Measurements from ENCODE around the gene EFTUD2. TPM values are rescaled to one million over a fixed set of nuclear protein-coding genes. Genes with fewer than 3 reads are reported as not detected.
"Not testable (repeated sequence)": the region's sequence is repeated elsewhere in the genome, so short reads cannot be mapped to it uniquely, and the experiment has no call there.

Gene EFTUD2
- total RNA-seq, 1 donor from 2014 or later = 66.9 TPM

DNA sequence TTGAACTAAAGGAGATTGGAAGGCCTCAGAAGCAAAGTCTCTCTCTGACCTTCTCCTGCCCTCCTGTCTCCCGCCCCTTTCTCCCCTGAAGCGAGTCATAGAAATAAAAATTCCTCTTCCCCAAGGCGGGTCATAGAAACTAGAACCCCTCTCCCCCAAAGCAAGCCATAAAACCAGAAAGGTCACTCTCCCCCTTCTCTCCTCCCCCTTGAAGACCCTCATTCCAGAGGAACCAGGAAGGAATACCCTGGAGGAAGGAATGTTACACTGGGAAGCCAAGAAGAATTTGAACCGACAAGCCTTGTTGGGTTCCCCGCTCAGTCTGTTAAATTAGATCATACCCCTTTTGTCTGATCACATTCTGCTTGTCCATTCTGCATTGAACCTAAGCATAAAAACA is 66.4 kb downstream of the EFTUD2 start:
- DNase-seq = no peak
- intact Hi-C loops (cut with DNase I) = loop anchor here (5.0 kb wide), 1 partner anchor 56 kb away; no protein-coding TSS in a partner anchor
- ATAC-seq (ENCODE audit: poor library complexity) = no peak

DNA sequence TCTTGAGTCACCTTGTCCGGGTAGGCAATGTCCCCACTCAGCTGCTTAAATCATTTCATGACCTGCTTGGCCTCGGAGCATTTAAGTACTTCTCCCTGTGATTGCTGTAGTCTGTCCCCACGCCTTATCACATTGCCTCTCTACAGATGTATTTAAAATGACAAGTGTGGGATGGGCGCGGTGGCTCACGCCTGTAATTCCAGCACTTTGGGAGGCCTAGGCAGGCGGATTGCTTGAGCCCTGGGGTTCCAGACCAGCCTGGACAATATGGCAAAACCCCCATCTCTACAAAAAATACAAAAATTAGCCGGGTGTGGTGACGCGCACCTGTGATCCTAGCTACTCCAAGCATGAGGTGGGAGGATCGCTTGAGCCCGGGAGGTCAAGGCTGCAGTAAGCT is 67.9 kb downstream of the EFTUD2 start:
- intact Hi-C loops (cut with DNase I) = loop anchor here (5.0 kb wide), 1 partner anchor 54 kb away; no protein-coding TSS in a partner anchor

GRCh38 chr17:44830359-44831288 is 68.6 kb downstream of the EFTUD2 start:
- DNase-seq (no peak), ATAC-seq (ENCODE audit: poor library complexity) (peak; percentile 52)
- intact Hi-C loops (cut with DNase I) = loop anchor here (5.0 kb wide), 1 partner anchor 53 kb away; no protein-coding TSS in a partner anchor

More for the DNA sequence above, 67.9 kb downstream of the EFTUD2 start:
- DNase-seq = no peak
- peak; percentile 28 for ATAC-seq (ENCODE audit: poor library complexity)

DNA sequence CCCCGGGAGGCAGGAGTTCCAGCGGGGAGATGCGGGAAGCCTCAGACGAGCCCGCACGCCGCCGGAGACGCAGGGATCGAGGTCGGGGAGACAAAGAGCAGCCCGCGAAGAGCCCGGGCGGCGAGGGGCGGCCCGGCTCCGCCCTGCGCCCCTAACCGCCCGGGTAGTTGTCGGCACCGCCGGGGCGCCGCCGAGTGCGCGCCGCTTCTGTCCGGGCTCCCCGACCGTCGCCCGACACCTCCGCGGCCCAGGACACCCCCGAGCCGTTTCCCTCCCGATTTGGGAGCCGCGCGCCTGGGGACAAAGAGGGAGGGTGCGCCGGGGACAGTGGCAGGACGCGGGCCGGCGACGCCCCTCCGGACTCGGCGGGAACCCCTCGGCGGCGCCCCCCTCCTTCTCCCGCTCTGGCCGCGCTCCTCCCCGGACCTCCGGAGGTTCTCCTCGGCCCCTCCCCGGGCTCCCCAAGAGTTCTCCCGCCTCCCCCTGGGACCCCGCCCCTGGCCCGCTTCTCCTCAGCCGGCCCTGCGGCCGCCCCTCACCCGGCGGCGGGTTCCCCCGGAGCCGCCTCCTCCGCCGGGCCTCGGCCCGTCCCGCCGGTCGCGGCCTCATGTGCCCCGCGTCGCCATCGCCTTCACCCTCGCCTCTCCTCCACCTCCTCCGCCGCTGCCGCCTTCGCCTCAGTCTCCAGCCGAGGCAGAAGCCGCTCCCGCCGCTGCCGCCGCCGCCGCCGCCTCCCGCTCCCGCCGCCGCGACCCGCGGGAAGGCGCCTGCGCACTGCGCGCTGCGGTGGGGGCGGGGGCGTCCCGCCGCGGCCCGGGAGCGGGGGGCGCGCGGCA is 69.5 kb downstream of the EFTUD2 start, which contains the start of gene GJC1:
Gene GJC1 (minus strand): TSS at position 765 of the 836 bp plus-strand sequence. CDS start 24,470 bp downstream, outside the sequence.
- intact Hi-C loops (cut with DNase I) = loop anchor here (5.0 kb wide), 1 partner anchor 52 kb away; no protein-coding TSS in a partner anchor

DNA sequence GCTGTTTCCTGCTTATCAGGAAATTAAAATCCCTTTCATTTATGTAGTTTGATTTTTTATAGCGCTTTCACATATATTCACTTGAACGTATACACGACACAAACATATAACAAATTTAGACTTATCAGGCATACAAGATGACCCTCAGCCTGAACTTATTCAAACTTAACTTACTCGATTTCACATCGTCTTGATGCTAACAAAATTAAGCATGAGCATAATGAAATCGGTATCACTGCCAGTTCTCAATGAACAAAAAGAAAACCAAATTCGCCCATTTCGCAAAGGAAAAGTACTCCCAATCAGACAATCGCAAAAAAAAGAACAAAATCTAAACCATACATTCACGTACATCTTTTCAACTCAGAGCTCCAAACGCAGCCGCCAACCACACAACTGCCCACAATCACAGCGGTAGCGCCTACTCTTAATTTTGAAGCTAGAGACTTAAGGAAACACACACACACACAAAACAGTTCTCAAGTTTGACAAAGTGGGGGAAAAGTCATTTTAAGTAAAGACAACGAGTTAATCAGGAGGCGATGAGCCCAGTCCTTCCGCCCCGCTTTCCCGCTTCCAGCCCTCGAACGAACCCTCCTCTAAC is 70.2 kb downstream of the EFTUD2 start:
- intact Hi-C loops (cut with DNase I) = no loop called here
- DNase-seq (no peak), ATAC-seq (ENCODE audit: poor library complexity) (no peak)

More for the DNA sequence above, 69.5 kb downstream of the EFTUD2 start, which contains the start of gene GJC1:
- DNase-seq (peak; percentile 57), ATAC-seq (ENCODE audit: poor library complexity) (peak; percentile 74)

GRCh38 chr17:44827863-44828262 is 71.4 kb downstream of the EFTUD2 start:
- DNase-seq = no peak
- ATAC-seq (ENCODE audit: poor library complexity) = no peak
- intact Hi-C loops (cut with DNase I) = no loop called here

- DNase-seq (no peak), ATAC-seq (ENCODE audit: poor library complexity) (no peak)
- intact Hi-C loops (cut with DNase I) = no loop called here
These were observed 73.0 kb downstream of the EFTUD2 start for GRCh38 chr17:44826123-44826790.

DNA sequence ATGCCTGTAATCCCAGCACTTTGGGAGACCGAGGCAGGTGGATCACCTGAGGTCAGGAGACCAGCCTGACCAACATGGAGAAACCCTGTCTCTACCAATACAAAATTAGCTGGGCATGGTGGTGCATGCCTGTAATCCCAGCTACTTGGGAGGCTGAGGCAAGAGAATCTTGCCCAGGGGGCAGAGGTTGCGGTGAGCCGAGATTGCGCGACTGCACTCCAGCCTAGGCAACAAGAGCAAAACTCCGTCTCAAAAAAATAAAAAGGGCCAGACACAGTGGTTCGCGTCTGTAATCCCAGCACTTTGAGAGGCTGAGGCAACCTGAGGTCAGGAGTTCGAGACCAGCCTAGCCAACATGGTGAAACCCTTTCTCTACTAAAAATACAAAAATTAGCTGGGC is 74.0 kb downstream of the EFTUD2 start:
- intact Hi-C loops (cut with DNase I); ATAC-seq (ENCODE audit: poor library complexity); DNase-seq: not testable (repeated sequence)

GRCh38 chr17:44820631-44821212 is 78.5 kb downstream of the EFTUD2 start:
- no peak for DNase-seq
- intact Hi-C loops (cut with DNase I) = no loop called here
- ATAC-seq (ENCODE audit: poor library complexity) = no peak

- DNase-seq; intact Hi-C loops (cut with DNase I); ATAC-seq (ENCODE audit: poor library complexity): not testable (repeated sequence)
These were observed 80.7 kb downstream of the EFTUD2 start for GRCh38 chr17:44818508-44818907.

DNA sequence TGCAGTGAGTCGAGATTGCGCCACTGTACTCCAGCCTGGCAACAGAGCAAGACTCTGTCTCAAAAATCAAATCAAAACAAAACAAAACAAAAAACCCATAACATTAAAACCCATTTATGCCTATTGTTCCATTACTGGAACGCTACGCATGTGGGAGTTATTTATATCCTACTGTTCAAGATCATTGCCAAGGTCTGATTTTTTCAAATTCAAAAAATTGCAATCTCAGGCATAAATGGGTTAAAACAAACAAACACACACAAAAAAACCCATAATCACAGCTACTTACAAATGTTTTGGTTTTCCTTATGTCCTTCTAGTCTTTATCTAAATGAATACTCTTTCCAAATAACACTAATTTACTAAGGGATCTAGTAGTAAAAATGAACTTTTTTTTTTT is 87.0 kb downstream of the EFTUD2 start:
- intact Hi-C loops (cut with DNase I) = no loop called here
- ATAC-seq (ENCODE audit: poor library complexity) (no peak), DNase-seq (no peak)

GRCh38 chr17:44808656-44809388 is 90.4 kb downstream of the EFTUD2 start:
- intact Hi-C loops (cut with DNase I); DNase-seq: not testable (repeated sequence)

DNA sequence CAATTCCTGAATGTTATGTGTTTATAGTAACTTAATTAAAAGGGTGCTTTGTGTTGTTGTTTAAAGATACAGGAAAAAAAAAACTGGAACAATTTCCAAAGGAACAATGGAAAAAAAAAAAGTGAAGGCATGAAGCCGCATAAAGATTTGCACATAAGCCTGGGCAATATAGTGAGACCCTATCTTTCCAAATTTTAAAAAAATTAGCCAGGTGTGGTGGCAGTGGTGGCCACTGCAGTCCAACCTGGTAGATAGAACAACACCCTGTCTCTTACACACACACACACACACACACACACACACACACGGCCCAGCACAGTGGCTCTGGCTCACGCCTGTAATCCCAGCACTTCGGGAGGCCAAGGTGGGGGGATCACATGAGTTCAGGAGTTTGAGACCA is 91.1 kb downstream of the EFTUD2 start:
- intact Hi-C loops (cut with DNase I) = no loop called here
- no peak for ATAC-seq (ENCODE audit: poor library complexity)
- no peak for DNase-seq

More at GRCh38 chr17:44808656-44809388, 90.4 kb downstream of the EFTUD2 start:
- not testable (repeated sequence) for ATAC-seq (ENCODE audit: poor library complexity)

DNA sequence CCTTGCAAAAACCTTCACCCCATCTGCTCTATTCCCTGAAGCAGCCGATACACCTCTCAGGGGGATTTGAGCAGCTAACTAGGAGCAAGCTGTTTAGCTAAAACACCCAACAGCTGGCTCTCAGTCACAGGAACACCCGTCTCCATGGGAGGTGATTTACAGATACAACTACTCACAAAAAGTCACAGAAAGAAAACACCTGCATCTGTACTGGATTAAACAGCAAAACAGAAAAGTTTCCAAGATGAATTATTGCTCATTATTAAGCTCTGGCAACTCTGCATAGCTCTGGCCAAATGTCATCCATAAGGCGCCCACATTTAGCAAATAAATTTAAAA is 91.5 kb downstream of the EFTUD2 start:
- DNase-seq (no peak), ATAC-seq (ENCODE audit: poor library complexity) (no peak)
- intact Hi-C loops (cut with DNase I) = no loop called here

DNA sequence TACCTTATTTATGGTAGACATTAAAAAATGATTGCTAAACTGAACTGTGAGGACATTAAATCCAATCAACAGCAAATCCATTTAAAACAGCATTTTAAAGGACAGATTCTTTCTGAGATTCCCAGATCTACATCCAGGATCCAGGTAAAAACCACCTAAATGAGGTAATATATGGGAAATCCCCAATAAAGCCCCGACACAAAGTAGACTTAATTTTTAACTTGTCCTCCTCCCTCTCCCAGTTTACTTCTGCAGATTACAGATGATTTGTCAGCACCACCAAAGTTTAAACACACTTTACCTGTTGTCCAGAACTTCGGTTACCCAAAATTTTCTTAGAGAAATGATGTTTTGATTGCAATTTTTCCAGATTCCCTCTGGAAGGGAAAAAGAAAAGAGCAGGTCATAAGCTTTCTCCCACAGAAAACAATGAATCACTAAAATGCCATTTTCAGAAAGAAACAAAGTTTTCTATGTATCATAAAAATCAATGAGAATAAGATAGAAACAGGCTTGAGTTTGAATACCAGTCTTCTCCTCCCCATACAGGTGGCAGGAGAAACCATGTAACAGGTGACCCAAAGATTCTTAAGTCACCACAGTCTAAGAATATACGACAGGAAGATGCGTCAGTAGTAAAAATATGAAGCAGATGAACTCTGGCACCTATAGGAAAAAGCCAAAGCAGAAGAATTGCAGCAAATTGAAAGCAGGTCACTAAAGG is 92.0 kb downstream of the EFTUD2 start:
- intact Hi-C loops (cut with DNase I) = no loop called here
- ATAC-seq (ENCODE audit: poor library complexity) (no peak), DNase-seq (no peak)

- ATAC-seq (ENCODE audit: poor library complexity) (peak; percentile 85), DNase-seq (peak; percentile 74)
- intact Hi-C loops (cut with DNase I) = no loop called here
These were observed 94.7 kb downstream of the EFTUD2 start for GRCh38 chr17:44804302-44805089.

All from Right ventricle myocardium superior (tissue), 1 donor.